Natural killer cell (primary cell): ENCODE results near the gene SLC39A11. TPM values are rescaled to one million over a fixed set of nuclear protein-coding genes. Genes with fewer than 3 reads are reported as not detected.

ENCODE experiments used
- ATAC-seq, 3 donors: fragments of 150-1000 bp in 2 of 3; fragments of 200-7000 bp in 1 of 3; cut with Tn5 transposase; 1 replicate in 1 of 3; 2 replicates in 2 of 3; pipeline ENCODE4 v1.10.0; 2021; ENCODE audit warnings: mild to moderate bottlenecking in 2 of 3, moderate library complexity in 2 of 3
- DNase-seq, 2 donors: peaks; one replicate each; pipeline versions ENCODE4 v3.0.0 to v3.0.0-alpha.2; 2013 to 2021; ENCODE audit warnings: mixed read lengths in 1 of 2
- H3K27ac ChIP-seq: one replicate; pipeline ENCODE4 v1.5.1; 2013; ENCODE audit warnings: mild to moderate bottlenecking, low read length
- H3K27me3 ChIP-seq: one replicate; pipeline ENCODE4 v1.6.1; 2013; ENCODE audit warnings: low read length; ENCODE audit not compliant: control insufficient read depth, insufficient read depth
- H3K36me3 ChIP-seq: one replicate; pipeline ENCODE4 v1.6.1; 2013; ENCODE audit warnings: low read length; ENCODE audit not compliant: control insufficient read depth, insufficient read depth
- H3K4me1 ChIP-seq: one replicate; pipeline ENCODE4 v1.6.1; 2013; ENCODE audit warnings: low read length; ENCODE audit not compliant: control insufficient read depth, insufficient read depth
- H3K4me3 ChIP-seq: one replicate; pipeline ENCODE4 v1.5.1; 2013; ENCODE audit warnings: low read length
- H3K9me3 ChIP-seq: one replicate; pipeline ENCODE4 v1.6.1; 2013; ENCODE audit warnings: low read length; ENCODE audit not compliant: control insufficient read depth, insufficient read depth
- H3K27ac Mint-ChIP-seq, 2 donors: one replicate each; pipeline ENCODE4 v1.8.0; 2022; ENCODE audit warnings: mild to moderate bottlenecking in 2 of 2, mixed read lengths in 2 of 2, moderate library complexity in 1 of 2
- H3K27me3 Mint-ChIP-seq, 2 donors: one replicate each; pipeline ENCODE4 v1.8.0; 2022; ENCODE audit warnings: low read depth in 2 of 2, mixed read lengths in 2 of 2
- H3K36me3 Mint-ChIP-seq: one replicate; pipeline ENCODE4 v1.8.0; 2022; ENCODE audit warnings: mixed read lengths
- H3K4me1 Mint-ChIP-seq, 2 donors: one replicate each; pipeline ENCODE4 v1.8.0; 2022; ENCODE audit warnings: mixed read lengths in 2 of 2
- H3K4me3 Mint-ChIP-seq: one replicate; pipeline ENCODE4 v1.8.0; 2022; ENCODE audit warnings: mild to moderate bottlenecking, moderate library complexity, mixed read lengths
- H3K9me3 Mint-ChIP-seq, 2 donors: one replicate each; pipeline ENCODE4 v1.8.0; 2022; ENCODE audit warnings: mixed read lengths in 2 of 2
- CTCF ChIP-seq: fragments of 200-600 bp; IDR thresholded peaks from one replicate; pipeline ENCODE4 v1.8.0; 2022; ENCODE audit warnings: antibody characterized with exemption
- WGBS: methylation state at CpG from one replicate; pipeline ENCODE4 v1.1.7; 2013; ENCODE audit warnings: missing lambda C conversion rate; ENCODE audit not compliant: insufficient coverage; 5-methylcytosine and 5-hydroxymethylcytosine counted together
- intact Hi-C: fragments of 100-400 bp; cut with micrococcal nuclease; formaldehyde crosslinking; loops from one replicate; pipeline ENCODE4 v1.14.2; 2022
- total RNA-seq, 4 donors: library from RNA; stranded (reverse); fragments of 120-200 nt in 1 of 4; gene quantifications; one replicate each; pipeline versions ENCODE4 v1.2.3 to v1.2.4, GENCODE V29; 2013 to 2022

SLC39A11 gene
- total RNA-seq, 3 donors from 2014 or later (not counting 1 experiment from before 2014, with no cell fraction given) = 32.6 to 44.9 (median 39.4) TPM

- H3K27me3 Mint-ChIP-seq = no peaks in the 10 kb centered on the region
- H3K9me3 Mint-ChIP-seq = no peaks in the 10 kb centered on the region
- no peaks in the 10 kb centered on the region for H3K27me3 ChIP-seq
- H3K4me3 ChIP-seq = no peak overlapping the region
- H3K27ac Mint-ChIP-seq = no peak overlapping the region
- WGBS = 96% methylated on average over 3 of the region's 3 CpGs
- H3K4me3 Mint-ChIP-seq = no peak overlapping the region
- H3K36me3 ChIP-seq = no peaks in the 10 kb centered on the region
- ATAC-seq (no peak), DNase-seq (no peak)
- no peak for TF ChIP-seq CTCF
- intact Hi-C loops = no loop called here
- peaks cover 2% of the 10 kb centered on the region for H3K9me3 ChIP-seq
- H3K4me1 Mint-ChIP-seq = peaks cover 0 to 6% of the 10 kb centered on the region in 2 donors
- no peaks in the 10 kb centered on the region for H3K36me3 Mint-ChIP-seq
- H3K27ac ChIP-seq = no peak overlapping the region
- H3K4me1 ChIP-seq = no peaks in the 10 kb centered on the region
Observed at GRCh38 chr17:72771734-72772133, 320.8 kb downstream of the SLC39A11 start.

DNA sequence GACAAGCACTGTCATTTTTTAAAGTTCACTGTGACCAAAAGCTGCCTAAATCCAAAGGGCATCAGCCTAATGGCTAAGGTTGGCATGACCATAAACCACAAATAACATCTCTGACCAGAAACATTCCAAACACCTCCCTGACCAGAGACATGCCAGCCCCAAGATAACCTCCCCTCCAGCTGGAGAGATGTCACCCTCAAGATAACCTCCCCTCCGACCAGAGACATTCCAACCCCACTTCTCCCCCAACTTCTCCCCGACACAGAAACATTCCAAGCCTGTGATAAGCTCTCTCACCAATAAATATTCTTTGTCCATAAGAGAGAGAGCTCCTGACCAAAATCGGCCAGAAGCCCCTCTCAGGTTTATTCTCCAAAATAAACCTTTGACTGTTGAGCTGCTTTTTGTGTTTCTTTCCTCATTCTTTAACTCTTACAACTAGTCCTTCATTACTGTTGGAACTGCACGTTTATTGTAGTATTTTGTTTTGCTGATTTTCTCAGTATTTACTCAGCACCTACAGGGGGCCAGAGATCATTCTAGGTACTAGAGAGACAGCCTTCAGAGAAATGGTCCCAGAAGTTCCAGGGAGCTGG, 325.6 kb downstream of the SLC39A11 start:
- H3K27ac ChIP-seq = no peak overlapping the region
- H3K36me3 ChIP-seq = no peaks in the 10 kb centered on the region
- no peak for TF ChIP-seq CTCF
- 80% methylated on average over 3 of the region's 4 CpGs for WGBS
- Mint-ChIP-seq H3K27me3 (no peaks in the 10 kb centered on the region), H3K9me3 (no peaks in the 10 kb centered on the region), H3K36me3 (no peaks in the 10 kb centered on the region), H3K4me3 (no peak overlapping the region), H3K27ac (no peak overlapping the region), H3K4me1 (peaks cover 0 to 17% of the 10 kb centered on the region in 2 donors)
- intact Hi-C loops = no loop called here
- no peak for DNase-seq
- no peaks in the 10 kb centered on the region for H3K27me3 ChIP-seq
- no peak for ATAC-seq
- no peak overlapping the region for H3K4me3 ChIP-seq
- H3K9me3 ChIP-seq = peaks cover 2% of the 10 kb centered on the region
- H3K4me1 ChIP-seq = no peaks in the 10 kb centered on the region

- 97% methylated on average over 11 of the region's 11 CpGs for WGBS
Observed at GRCh38 chr17:72765368-72766153, 326.9 kb downstream of the SLC39A11 start.

More at GRCh38 chr17:72765368-72766153, 326.9 kb downstream of the SLC39A11 start:
- DNase-seq = no peak
- H3K27ac Mint-ChIP-seq = no peak overlapping the region
- no peaks in the 10 kb centered on the region for H3K36me3 ChIP-seq
- no peaks in the 10 kb centered on the region for H3K27me3 Mint-ChIP-seq
- intact Hi-C loops = no loop called here
- H3K4me3 Mint-ChIP-seq = no peak overlapping the region
- H3K4me1 Mint-ChIP-seq = peaks cover 0 to 21% of the 10 kb centered on the region in 2 donors
- H3K27me3 ChIP-seq = no peaks in the 10 kb centered on the region
- no peak overlapping the region for H3K4me3 ChIP-seq
- ATAC-seq = no peak
- H3K27ac ChIP-seq = no peak overlapping the region
- no peaks in the 10 kb centered on the region for H3K36me3 Mint-ChIP-seq
- peaks cover under 1% of the 10 kb centered on the region for H3K9me3 ChIP-seq
- H3K9me3 Mint-ChIP-seq = no peaks in the 10 kb centered on the region
- TF ChIP-seq CTCF = no peak
- no peaks in the 10 kb centered on the region for H3K4me1 ChIP-seq
